SK-N-SH treated with all-trans-retinoic acid at 6 μM for 48 hours (cell line): ENCODE results near the gene PLXDC2.

ENCODE experiments used
- ATAC-seq: fragments of 200-7000 bp; cut with Tn5 transposase; 3 replicates; pipeline ENCODE4 v1.9.1; 2020; ENCODE audit warnings: mild to moderate bottlenecking, moderate library complexity
- ARNTL ChIP-seq: fragments of 450-650 bp; formaldehyde crosslinking; IDR thresholded peaks from 2 replicates; pipeline ENCODE4 v1.5.0; 2020; ENCODE audit warnings: low read depth, mild to moderate bottlenecking, moderate library complexity, borderline replicate concordance
- BACH2 ChIP-seq: fragments of 250-450 bp; sonication (Bioruptor Pico); IDR thresholded peaks from 2 replicates; pipeline ENCODE4 v1.9.0; 2021; ENCODE audit warnings: mild to moderate bottlenecking, borderline replicate concordance
- ESRRG ChIP-seq: fragments of 250-450 bp; sonication (Bioruptor Pico); IDR thresholded peaks from 2 replicates; pipeline ENCODE4 v1.6.1; 2021; ENCODE audit warnings: mild to moderate bottlenecking
- GLIS3 ChIP-seq: fragments of 250-450 bp; sonication (Bioruptor Pico); IDR thresholded peaks from 2 replicates; pipeline ENCODE4 v1.5.0; 2020; ENCODE audit warnings: mild to moderate bottlenecking, moderate library complexity
- ISL1 ChIP-seq: fragments of 250-450 bp; sonication (Bioruptor Pico); IDR thresholded peaks from 2 replicates; pipeline ENCODE4 v2.1.2; 2022; ENCODE audit warnings: mild to moderate bottlenecking, moderate library complexity
- OSR1 ChIP-seq: fragments of 250-450 bp; sonication (Bioruptor Pico); IDR thresholded peaks from 2 replicates; pipeline ENCODE4 v1.8.0; 2022; ENCODE audit warnings: moderate library complexity, mild to moderate bottlenecking, inconsistent platforms
- PATZ1 ChIP-seq: fragments of 250-450 bp; sonication (Bioruptor Pico); IDR thresholded peaks from 2 replicates; pipeline ENCODE4 v1.8.0; 2020; ENCODE audit warnings: mild to moderate bottlenecking, moderate library complexity, borderline replicate concordance
- POU6F1 ChIP-seq: fragments of 250-450 bp; sonication (Bioruptor Pico); IDR thresholded peaks from 2 replicates; pipeline ENCODE4 v1.8.0; 2021; ENCODE audit warnings: low read depth, mild to moderate bottlenecking, moderate library complexity, borderline replicate concordance
- PPARA ChIP-seq: fragments of 250-450 bp; sonication (Bioruptor Pico); IDR thresholded peaks from 2 replicates; pipeline ENCODE4 v1.5.0; 2020; ENCODE audit warnings: mild to moderate bottlenecking, borderline replicate concordance
- RARB ChIP-seq: fragments of 250-450 bp; sonication (Bioruptor Pico); IDR thresholded peaks from 2 replicates; pipeline ENCODE4 v1.8.0; 2021; ENCODE audit warnings: mild to moderate bottlenecking, moderate library complexity
- TCF4 ChIP-seq: fragments of 250-450 bp; sonication (Bioruptor Pico); IDR thresholded peaks from 2 replicates; pipeline ENCODE4 v1.8.0; 2021; ENCODE audit warnings: mild to moderate bottlenecking, moderate library complexity, borderline replicate concordance
- TOX ChIP-seq: fragments of 250-450 bp; sonication (Bioruptor Pico); IDR thresholded peaks from 2 replicates; pipeline ENCODE4 v1.8.0; 2021; ENCODE audit warnings: mild to moderate bottlenecking, moderate library complexity, borderline replicate concordance
- ZC3H10 ChIP-seq: fragments of 250-450 bp; sonication (Bioruptor Pico); IDR thresholded peaks from 2 replicates; pipeline ENCODE4 v1.5.1; 2021; ENCODE audit warnings: mild to moderate bottlenecking, moderate library complexity
- ZFP30 ChIP-seq: fragments of 450-650 bp; formaldehyde crosslinking; IDR thresholded peaks from 2 replicates; pipeline ENCODE4 v1.5.0; 2022; ENCODE audit warnings: mild to moderate bottlenecking, moderate library complexity
- ZNF565 ChIP-seq: fragments of 450-650 bp; formaldehyde crosslinking; conservative IDR thresholded peaks from 2 replicates; pipeline ENCODE4 v1.5.0; 2020; ENCODE audit warnings: low read depth, mild to moderate bottlenecking, moderate library complexity
- ZNF70 ChIP-seq: fragments of 450-650 bp; formaldehyde crosslinking; IDR thresholded peaks from 2 replicates; pipeline ENCODE4 v1.5.0; 2020; ENCODE audit warnings: mild to moderate bottlenecking, moderate library complexity
- TF ChIP-seq, protein P1 (sequence below): fragments of 250-450 bp; sonication (Bioruptor Pico); IDR thresholded peaks from 2 replicates; pipeline ENCODE4 v1.5.0; 2020; ENCODE audit warnings: mild to moderate bottlenecking, moderate library complexity
- TF ChIP-seq, protein P2 (sequence below): fragments of 250-450 bp; sonication (Bioruptor Pico); IDR thresholded peaks from 2 replicates; pipeline ENCODE4 v1.5.1; 2020; ENCODE audit warnings: low read depth, mild to moderate bottlenecking, moderate library complexity

The PLXDC2 gene

GRCh38 chr10:19968745-19969144 is 152.5 kb downstream of the PLXDC2 start:
- peak; percentile 97 for TF ChIP-seq TCF4 (CRISPR knock-in tag)
- TF ChIP-seq, protein P1, sequence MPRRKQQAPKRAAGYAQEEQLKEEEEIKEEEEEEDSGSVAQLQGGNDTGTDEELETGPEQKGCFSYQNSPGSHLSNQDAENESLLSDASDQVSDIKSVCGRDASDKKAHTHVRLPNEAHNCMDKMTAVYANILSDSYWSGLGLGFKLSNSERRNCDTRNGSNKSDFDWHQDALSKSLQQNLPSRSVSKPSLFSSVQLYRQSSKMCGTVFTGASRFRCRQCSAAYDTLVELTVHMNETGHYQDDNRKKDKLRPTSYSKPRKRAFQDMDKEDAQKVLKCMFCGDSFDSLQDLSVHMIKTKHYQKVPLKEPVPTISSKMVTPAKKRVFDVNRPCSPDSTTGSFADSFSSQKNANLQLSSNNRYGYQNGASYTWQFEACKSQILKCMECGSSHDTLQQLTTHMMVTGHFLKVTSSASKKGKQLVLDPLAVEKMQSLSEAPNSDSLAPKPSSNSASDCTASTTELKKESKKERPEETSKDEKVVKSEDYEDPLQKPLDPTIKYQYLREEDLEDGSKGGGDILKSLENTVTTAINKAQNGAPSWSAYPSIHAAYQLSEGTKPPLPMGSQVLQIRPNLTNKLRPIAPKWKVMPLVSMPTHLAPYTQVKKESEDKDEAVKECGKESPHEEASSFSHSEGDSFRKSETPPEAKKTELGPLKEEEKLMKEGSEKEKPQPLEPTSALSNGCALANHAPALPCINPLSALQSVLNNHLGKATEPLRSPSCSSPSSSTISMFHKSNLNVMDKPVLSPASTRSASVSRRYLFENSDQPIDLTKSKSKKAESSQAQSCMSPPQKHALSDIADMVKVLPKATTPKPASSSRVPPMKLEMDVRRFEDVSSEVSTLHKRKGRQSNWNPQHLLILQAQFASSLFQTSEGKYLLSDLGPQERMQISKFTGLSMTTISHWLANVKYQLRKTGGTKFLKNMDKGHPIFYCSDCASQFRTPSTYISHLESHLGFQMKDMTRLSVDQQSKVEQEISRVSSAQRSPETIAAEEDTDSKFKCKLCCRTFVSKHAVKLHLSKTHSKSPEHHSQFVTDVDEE (CRISPR knock-in tag), result peak; percentile 79; the same call in 1 of the 2 replicates
- TF ChIP-seq ISL1 (CRISPR knock-in tag), result no peak
- ATAC-seq, result peak; percentile 65; the same call in 2 of the 3 replicates

DNA sequence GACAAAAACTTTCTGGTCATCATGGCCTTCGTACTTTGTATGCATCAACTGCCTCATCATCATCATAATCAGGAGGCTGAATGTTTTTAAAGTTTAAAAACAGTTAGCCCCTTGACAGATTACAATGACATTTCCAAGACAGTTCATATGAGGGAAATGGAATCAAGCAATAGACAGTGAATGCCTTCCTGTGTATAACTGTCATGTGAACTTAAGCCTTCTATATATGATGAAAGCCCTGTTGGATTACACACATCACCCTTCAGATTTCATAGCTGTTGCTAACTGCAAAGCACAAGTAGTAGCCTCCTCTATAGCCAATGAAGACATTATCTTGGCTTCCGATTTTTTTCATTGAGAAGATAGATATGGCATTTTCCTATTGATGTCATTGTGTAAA is 154.0 kb downstream of the PLXDC2 start:
- ATAC-seq, result no peak
- TF ChIP-seq PPARA (CRISPR knock-in tag) (no peak), ZC3H10 (CRISPR knock-in tag) (no peak), ZNF565 (CRISPR knock-in tag) (no peak), RARB (no peak), ZNF70 (no peak), TCF4 (CRISPR knock-in tag) (no peak), OSR1 (CRISPR knock-in tag) (no peak), ISL1 (CRISPR knock-in tag) (no peak), PATZ1 (CRISPR knock-in tag) (no peak)
- TF ChIP-seq, protein P1 (CRISPR knock-in tag), result no peak
- TF ChIP-seq, protein P2, sequence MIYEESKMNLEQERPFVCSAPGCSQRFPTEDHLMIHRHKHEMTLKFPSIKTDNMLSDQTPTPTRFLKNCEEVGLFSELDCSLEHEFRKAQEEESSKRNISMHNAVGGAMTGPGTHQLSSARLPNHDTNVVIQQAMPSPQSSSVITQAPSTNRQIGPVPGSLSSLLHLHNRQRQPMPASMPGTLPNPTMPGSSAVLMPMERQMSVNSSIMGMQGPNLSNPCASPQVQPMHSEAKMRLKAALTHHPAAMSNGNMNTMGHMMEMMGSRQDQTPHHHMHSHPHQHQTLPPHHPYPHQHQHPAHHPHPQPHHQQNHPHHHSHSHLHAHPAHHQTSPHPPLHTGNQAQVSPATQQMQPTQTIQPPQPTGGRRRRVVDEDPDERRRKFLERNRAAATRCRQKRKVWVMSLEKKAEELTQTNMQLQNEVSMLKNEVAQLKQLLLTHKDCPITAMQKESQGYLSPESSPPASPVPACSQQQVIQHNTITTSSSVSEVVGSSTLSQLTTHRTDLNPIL (CRISPR knock-in tag), result no peak
- TF ChIP-seq, all 23 proteins: peak for 0

DNA sequence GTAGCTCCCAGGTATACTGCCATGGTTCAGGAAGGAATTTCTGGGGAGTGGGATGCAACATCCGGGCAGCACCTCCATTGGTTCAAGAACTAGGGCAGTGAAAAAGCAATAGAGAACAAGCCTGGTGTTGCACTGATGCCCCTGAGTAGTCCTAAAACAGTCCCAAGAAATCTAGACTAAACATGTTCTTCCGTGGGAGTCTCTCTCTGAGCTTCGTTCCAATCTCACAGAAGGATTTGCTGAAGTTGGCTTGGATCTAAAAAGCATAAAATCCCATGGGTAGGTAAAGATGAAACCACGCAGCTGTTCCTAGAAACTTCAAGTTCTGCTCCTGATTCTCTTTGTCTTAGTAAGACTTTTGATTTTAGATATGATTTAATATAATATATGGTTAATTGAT is 154.5 kb downstream of the PLXDC2 start:
- no peak for ATAC-seq
- TF ChIP-seq PPARA (CRISPR knock-in tag) (no peak), TOX (CRISPR knock-in tag) (no peak), ZNF565 (CRISPR knock-in tag) (no peak), ARNTL (no peak), GLIS3 (no peak), BACH2 (CRISPR knock-in tag) (no peak), POU6F1 (CRISPR knock-in tag) (no peak), ESRRG (CRISPR knock-in tag) (no peak), TCF4 (CRISPR knock-in tag) (no peak), ISL1 (CRISPR knock-in tag) (no peak), ZNF70 (no peak), ZFP30 (CRISPR knock-in tag) (no peak)
- TF ChIP-seq, protein P2 (CRISPR knock-in tag), result no peak
- TF ChIP-seq, protein P1 (CRISPR knock-in tag), result no peak
